NCI-H2107 (cell line): ENCODE data around the gene QPRT.
"Not testable (repeated sequence)": the region's sequence is repeated elsewhere in the genome, so short reads cannot be mapped to it uniquely, and the experiment has no call there.

Experiments
- DNase-seq: peaks from one replicate; lab custom pipeline; 2025; lab: John Stamatoyannopoulos, UW

QPRT gene

GRCh38 chr16:29694384-29695195 lies 15.6 kb downstream of the QPRT start:
- DNase-seq: no peak

- DNase-seq: not testable (repeated sequence)
These were observed 16.7 kb downstream of the QPRT start for GRCh38 chr16:29695675-29696074.

- DNase-seq: no peak
These were observed 17.9 kb downstream of the QPRT start for GRCh38 chr16:29696881-29697331.

- no peak for DNase-seq
These were observed 18.4 kb downstream of the QPRT start for GRCh38 chr16:29697391-29697790.

GRCh38 chr16:29698042-29698441 lies 19.1 kb downstream of the QPRT start:
- no peak for DNase-seq

GRCh38 chr16:29698484-29699323 lies 19.7 kb downstream of the QPRT start:
- no peak for DNase-seq

GRCh38 chr16:29699324-29700219 lies 20.6 kb downstream of the QPRT start:
- DNase-seq: no peak

- DNase-seq: peak; percentile 35
These were observed 21.4 kb downstream of the QPRT start for GRCh38 chr16:29700253-29700987.

GRCh38 chr16:29701214-29701555 lies 22.2 kb downstream of the QPRT start:
- DNase-seq: no peak

GRCh38 chr16:29702269-29702668 lies 23.3 kb downstream of the QPRT start:
- DNase-seq: no peak

GRCh38 chr16:29705030-29705429 lies 26.1 kb downstream of the QPRT start:
- no peak for DNase-seq

- not testable (repeated sequence) for DNase-seq
These were observed 28.2 kb downstream of the QPRT start for GRCh38 chr16:29707160-29707559.

- DNase-seq: no peak
These were observed 30.1 kb downstream of the QPRT start for GRCh38 chr16:29708917-29709600.

GRCh38 chr16:29709657-29710056 lies 30.7 kb downstream of the QPRT start:
- not testable (repeated sequence) for DNase-seq

GRCh38 chr16:29710227-29711219 lies 31.5 kb downstream of the QPRT start:
- DNase-seq: no peak

GRCh38 chr16:29712809-29713208 lies 33.8 kb downstream of the QPRT start:
- no peak for DNase-seq

- DNase-seq: no peak
These were observed 35.4 kb downstream of the QPRT start for GRCh38 chr16:29714396-29714795.

GRCh38 chr16:29714972-29715371 lies 36.0 kb downstream of the QPRT start:
- DNase-seq: no peak

GRCh38 chr16:29717113-29717512 lies 38.1 kb downstream of the QPRT start:
- no peak for DNase-seq

GRCh38 chr16:29719063-29719462 lies 40.1 kb downstream of the QPRT start:
- DNase-seq: no peak
